Cerebellar cortex (tissue), 1 donor: ENCODE data around the gene NPHP4.

Experiments
- DNase-seq: peaks from one replicate; pipeline ENCODE4 v3.0.0-alpha.2; 2015; ENCODE audit warnings: low spot score

Gene NPHP4

GRCh38 chr1:5971471-5972197 lies 20.6 kb downstream of the NPHP4 start:
- peak; percentile 38 for DNase-seq

- no peak for DNase-seq
These were observed 21.5 kb downstream of the NPHP4 start for GRCh38 chr1:5970610-5971273.

GRCh38 chr1:5969168-5969567 lies 23.1 kb downstream of the NPHP4 start:
- no peak for DNase-seq

GRCh38 chr1:5968161-5968736 lies 24.0 kb downstream of the NPHP4 start:
- no peak for DNase-seq

GRCh38 chr1:5967351-5968160 lies 24.7 kb downstream of the NPHP4 start:
- DNase-seq: no peak

GRCh38 chr1:5966543-5967205 lies 25.6 kb downstream of the NPHP4 start:
- DNase-seq: no peak

GRCh38 chr1:5965586-5966131 lies 26.6 kb downstream of the NPHP4 start:
- DNase-seq: no peak

- DNase-seq: no peak
These were observed 29.7 kb downstream of the NPHP4 start for GRCh38 chr1:5962265-5963105.

- DNase-seq: no peak
These were observed 30.6 kb downstream of the NPHP4 start for GRCh38 chr1:5961601-5962000.

GRCh38 chr1:5960336-5960735 lies 31.9 kb downstream of the NPHP4 start:
- no peak for DNase-seq

GRCh38 chr1:5959667-5960230 lies 32.5 kb downstream of the NPHP4 start:
- no peak for DNase-seq

GRCh38 chr1:5959087-5959486 lies 33.1 kb downstream of the NPHP4 start:
- no peak for DNase-seq

GRCh38 chr1:5956022-5956830 lies 36.0 kb downstream of the NPHP4 start:
- DNase-seq: no peak

GRCh38 chr1:5955479-5955977 lies 36.7 kb downstream of the NPHP4 start:
- no peak for DNase-seq

- DNase-seq: no peak
These were observed 37.3 kb downstream of the NPHP4 start for GRCh38 chr1:5954964-5955363.

GRCh38 chr1:5953386-5953785 lies 38.8 kb downstream of the NPHP4 start:
- DNase-seq: no peak

GRCh38 chr1:5951846-5952410 lies 40.3 kb downstream of the NPHP4 start:
- DNase-seq: peak; percentile 14

GRCh38 chr1:5950994-5951785 lies 41.0 kb downstream of the NPHP4 start:
- DNase-seq: peak; percentile 5
